EL (cell line): ENCODE results near the gene KIAA0319L.

ENCODE experiments used
- DNase-seq: peaks from one replicate; pipeline ENCODE4 v3.0.0-alpha.2; 2016

The KIAA0319L gene

GRCh38 chr1:35561972-35562680 lies 4.9 kb upstream of the KIAA0319L start:
- no peak for DNase-seq

DNA sequence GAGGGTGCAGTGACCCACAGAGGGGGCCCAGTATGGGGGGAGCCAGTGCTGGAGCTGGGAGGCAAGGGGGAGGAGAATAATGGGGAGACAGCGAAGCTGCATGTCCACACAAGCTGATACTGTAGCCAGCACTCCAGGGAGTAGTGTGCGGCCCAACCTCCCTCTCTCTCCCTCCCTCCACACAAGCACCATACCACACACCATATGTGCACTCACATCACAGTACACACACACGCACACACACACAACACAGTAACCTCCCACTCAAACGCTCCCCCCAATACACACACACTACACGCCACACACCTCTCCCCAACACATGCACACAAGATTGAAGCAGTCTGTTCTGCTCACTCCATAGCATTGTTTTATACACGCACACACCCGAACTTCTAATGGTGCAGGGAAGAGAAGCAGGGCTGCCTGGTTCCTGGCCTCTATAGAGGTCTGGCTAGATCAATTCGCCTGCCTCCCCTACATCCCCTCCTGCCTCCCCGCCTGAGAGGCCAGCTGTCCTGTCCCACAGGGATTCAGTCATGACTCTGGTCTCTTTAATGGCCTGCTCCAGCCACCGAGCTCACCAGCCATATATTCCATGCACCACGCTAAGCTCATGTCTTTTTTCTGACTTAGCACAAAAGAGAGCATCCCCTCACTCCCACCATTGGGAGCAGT lies 4.2 kb upstream of the KIAA0319L start:
- DNase-seq = no peak

GRCh38 chr1:35560256-35561225 lies 3.3 kb upstream of the KIAA0319L start:
- DNase-seq = no peak

- DNase-seq = no peak
These were observed 2.2 kb upstream of the KIAA0319L start for GRCh38 chr1:35559317-35559944.

- DNase-seq = peak; percentile 25
These were observed 1.4 kb upstream of the KIAA0319L start for GRCh38 chr1:35558374-35559316.

GRCh38 chr1:35557611-35558373 lies 589 bp upstream of the KIAA0319L start, which contains the start of gene NCDN:
NCDN (plus strand) TSS chr1:35557799; CDS start chr1:35558191, 392 bp downstream.
- DNase-seq = peak; percentile 98

- no peak for DNase-seq
These were observed 602 bp downstream of the KIAA0319L start for GRCh38 chr1:35556484-35557117.

- DNase-seq = peak; percentile 83
These were observed 1.4 kb downstream of the KIAA0319L start for GRCh38 chr1:35555601-35556477.

DNA sequence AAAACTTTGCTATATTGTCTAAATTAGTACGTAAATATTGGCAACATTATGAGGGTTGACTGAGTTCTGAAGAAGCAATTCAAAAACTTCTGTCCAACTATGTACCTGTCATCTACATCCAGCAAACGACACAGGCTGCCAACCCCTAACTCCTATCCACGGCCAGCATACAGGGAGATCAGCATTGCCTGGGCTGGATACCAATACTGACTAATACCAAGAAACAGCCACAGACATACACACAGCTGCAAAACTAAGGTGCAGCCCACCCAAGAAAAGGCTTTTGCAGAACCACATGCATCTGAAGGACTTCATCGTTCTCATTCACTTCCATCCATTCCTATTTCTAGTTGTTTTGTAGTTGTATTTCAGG lies 2.0 kb downstream of the KIAA0319L start:
- no peak for DNase-seq

GRCh38 chr1:35554266-35555211 lies 2.7 kb downstream of the KIAA0319L start:
- no peak for DNase-seq

GRCh38 chr1:35553851-35554250 lies 3.4 kb downstream of the KIAA0319L start:
- no peak for DNase-seq

GRCh38 chr1:35546614-35547013 lies 10.6 kb downstream of the KIAA0319L start:
- DNase-seq = no peak

DNA sequence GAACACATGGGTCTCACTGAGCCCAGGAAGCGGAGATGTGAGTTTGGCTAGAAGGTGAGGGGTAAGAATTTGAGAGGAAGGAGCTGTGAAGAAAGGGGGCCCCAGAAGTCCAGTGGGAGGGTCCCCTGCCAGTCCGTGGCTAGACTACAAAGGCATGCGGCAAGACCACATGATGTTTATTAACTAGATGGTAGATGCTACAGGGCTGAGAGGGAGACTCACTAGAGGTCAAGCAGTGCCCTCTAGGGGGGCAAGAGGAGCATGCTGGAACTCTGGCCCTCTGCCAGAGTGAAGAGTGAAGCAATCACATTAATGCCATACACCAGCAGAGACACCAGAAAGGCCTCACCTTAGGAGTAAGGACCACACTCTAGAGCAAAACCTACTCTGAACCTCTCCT lies 12.2 kb downstream of the KIAA0319L start:
- peak; percentile 57 for DNase-seq

GRCh38 chr1:35539824-35540261 lies 17.4 kb downstream of the KIAA0319L start:
- DNase-seq = peak; percentile 75

GRCh38 chr1:35539073-35539823 lies 18.0 kb downstream of the KIAA0319L start:
- DNase-seq = peak; percentile 52

GRCh38 chr1:35537806-35538205 lies 19.4 kb downstream of the KIAA0319L start:
- DNase-seq = no peak

DNA sequence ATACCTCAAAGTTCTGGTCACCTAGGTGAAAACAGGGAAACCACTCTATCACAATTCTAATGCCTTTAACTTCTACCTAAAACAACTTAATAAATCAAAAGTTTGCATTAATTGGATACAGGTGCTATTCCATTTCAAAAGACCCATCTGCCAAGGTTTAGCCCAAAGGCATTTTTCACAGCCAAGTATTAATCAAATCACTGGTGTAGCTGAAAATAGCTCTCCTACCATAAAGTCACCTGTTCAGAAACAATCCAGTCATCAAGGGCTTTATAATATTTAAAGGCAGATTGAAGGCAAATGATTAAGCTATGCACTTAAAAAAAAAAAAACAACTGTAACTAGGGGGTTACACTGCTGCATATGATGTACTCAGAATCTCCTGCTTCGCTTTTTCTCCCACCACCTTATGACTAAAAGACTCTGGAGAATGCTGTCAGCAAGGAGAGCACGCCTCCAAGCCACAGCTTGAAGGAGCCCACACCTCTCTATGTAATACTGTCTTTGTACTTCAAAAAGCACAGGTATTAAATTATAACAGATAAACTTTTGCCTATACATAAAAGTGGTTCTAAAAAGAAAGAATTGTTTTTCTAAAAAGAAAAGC lies 20.5 kb downstream of the KIAA0319L start:
- no peak for DNase-seq
